ENCODE results near the gene PNMA8A.
"Not testable (repeated sequence)": the region's sequence is repeated elsewhere in the genome, so short reads cannot be mapped to it uniquely, and the experiment has no call there.

PNMA8A gene

DNA sequence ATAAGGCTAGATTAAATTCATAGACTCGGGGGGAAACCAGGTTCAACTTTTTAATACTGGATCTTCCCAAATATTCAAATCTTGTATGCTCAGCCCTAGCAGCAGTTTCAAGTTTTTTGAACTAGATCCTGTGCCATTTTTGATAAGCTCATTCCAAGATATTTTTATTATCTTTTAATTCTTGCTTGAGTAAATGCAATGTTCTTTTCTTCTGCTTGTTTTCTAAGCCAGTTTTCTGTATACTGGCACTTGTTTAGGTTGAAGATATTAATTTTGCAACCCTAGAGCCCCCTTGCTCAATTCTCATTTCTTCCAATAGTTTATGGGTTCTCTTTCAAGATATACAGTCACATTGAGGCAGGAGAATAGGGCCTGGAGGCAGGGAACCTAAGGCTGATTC is 29.5 kb downstream of the PNMA8A start:
- no peak for TF ChIP-seq CTCF (IDR thresholded peaks at IDR 0.05; ENCODE audit: control insufficient read depth, extremely low read depth, insufficient read depth)
- no peak for DNase-seq (ENCODE audit: low read depth)
- H3K4me3 ChIP-seq (ENCODE audit: low read depth, low read length): no peak overlapping the region

DNA sequence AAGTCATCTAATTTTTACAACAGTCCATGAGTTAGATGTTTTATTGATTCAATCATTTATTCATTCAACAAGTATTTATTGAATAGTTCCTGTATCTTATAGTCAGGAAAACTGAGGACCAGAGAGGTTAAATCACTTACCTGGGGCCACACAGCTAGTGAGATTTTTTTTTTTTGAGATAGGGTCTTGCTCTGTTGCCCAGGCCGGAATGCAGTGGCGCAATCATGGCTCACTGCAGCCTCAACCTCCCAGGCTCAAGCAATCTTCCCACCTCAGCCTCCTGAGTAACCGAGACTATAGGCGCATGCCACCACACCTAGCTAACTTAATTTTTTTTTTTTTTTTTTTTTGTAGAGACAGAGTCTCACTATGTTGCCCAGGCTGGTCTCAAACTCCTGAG is 35.7 kb downstream of the PNMA8A start:
- not testable (repeated sequence) for DNase-seq (ENCODE audit: low read depth); H3K4me3 ChIP-seq (ENCODE audit: low read depth, low read length)

GRCh38 chr19:46435009-46435408 is 36.4 kb downstream of the PNMA8A start:
- no peak for DNase-seq (ENCODE audit: low read depth)
- TF ChIP-seq CTCF (IDR thresholded peaks at IDR 0.05; ENCODE audit: control insufficient read depth, extremely low read depth, insufficient read depth): no peak
- H3K4me3 ChIP-seq (ENCODE audit: low read depth, low read length): no peak overlapping the region

DNA sequence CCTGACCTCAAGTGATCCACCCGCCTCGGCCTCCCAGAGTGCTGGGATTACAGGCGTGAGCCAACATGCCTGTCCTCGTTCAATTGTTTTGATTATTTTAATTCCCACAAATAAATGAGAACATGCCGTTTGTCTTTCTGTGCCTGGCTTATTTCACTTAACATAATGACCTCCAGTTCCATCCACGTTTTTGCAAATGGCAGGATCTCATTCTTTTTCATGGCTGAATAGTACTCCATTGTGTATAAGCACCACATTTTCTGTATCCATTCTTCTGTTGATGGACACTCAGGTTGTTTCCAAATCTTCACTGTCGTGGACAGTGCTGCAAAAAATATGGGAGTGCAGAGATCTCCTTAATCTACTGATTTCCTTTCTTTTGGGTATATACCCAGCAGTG is 37.9 kb downstream of the PNMA8A start:
- not testable (repeated sequence) for DNase-seq (ENCODE audit: low read depth); H3K4me3 ChIP-seq (ENCODE audit: low read depth, low read length)

DNA sequence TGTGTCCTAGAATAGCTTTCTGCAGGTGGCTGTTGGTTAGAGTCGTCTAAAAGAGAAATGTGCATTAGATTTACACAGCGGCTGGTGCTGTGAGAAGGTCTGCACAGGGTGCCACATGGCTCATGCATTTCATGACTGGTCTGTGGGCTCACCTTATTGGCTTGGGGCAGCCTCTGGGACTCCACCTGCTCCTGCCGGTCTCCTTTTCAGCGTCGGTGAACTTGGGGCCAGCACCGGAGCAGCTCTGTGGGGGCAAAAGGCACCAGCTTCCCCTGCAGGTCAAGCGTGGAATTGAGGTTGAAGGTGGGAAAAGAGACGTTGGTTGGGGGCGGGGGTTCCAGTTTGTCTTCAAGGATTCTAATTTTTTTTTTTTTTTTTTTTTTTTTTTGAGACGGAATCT is 39.5 kb downstream of the PNMA8A start:
- H3K4me3 ChIP-seq (ENCODE audit: low read depth, low read length): no peak overlapping the region
- DNase-seq (ENCODE audit: low read depth): no peak
- no peak for TF ChIP-seq CTCF (IDR thresholded peaks at IDR 0.05; ENCODE audit: control insufficient read depth, extremely low read depth, insufficient read depth)

DNA sequence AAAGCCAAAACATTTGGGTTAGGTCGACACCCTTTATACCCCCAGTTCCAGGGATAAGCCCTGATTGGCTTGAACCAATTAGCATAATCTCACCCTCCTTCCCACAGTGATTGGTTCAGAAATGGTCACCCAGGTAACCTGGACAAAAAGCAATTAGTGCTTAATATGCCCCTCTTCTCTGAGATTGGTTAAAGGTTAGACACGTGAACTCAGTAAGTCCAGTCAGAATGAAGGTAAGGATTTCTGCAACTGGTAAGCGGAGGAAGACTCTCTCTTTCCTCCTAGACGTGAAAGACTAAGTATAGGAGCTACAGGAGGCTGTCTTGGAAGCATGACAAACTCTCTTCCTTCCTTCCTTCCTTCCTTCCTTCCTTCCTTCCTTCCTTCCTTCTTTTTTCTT is 41.4 kb downstream of the PNMA8A start:
- no peak for TF ChIP-seq CTCF (IDR thresholded peaks at IDR 0.05; ENCODE audit: control insufficient read depth, extremely low read depth, insufficient read depth)
- H3K4me3 ChIP-seq (ENCODE audit: low read depth, low read length): no peak overlapping the region
- DNase-seq (ENCODE audit: low read depth): no peak

GRCh38 chr19:46428239-46429135 is 42.9 kb downstream of the PNMA8A start, which contains the start of gene PNMA8C:
TSS of gene PNMA8C (minus strand) at chr19:46428936. CDS start at chr19:46428359, 577 bp downstream.
- H3K4me3 ChIP-seq (ENCODE audit: low read depth, low read length): no peak within 1 kb of the TSS
- DNase-seq (ENCODE audit: low read depth): no peak

More at GRCh38 chr19:46428239-46429135, 42.9 kb downstream of the PNMA8A start, which contains the start of gene PNMA8C:
- no peak for TF ChIP-seq CTCF (IDR thresholded peaks at IDR 0.05; ENCODE audit: control insufficient read depth, extremely low read depth, insufficient read depth)
